NCI-H510A treated with DMSO at 0.1 percent for 48 hours (cell line): ENCODE measurements around the gene DCLRE1B.
A peak's percentile ranks its signal among the peaks of the same experiment; 100 is the strongest.

Source experiments
- DNase-seq: peaks from one replicate; lab custom pipeline; 2025; lab: John Stamatoyannopoulos, UW

DCLRE1B gene

DNA sequence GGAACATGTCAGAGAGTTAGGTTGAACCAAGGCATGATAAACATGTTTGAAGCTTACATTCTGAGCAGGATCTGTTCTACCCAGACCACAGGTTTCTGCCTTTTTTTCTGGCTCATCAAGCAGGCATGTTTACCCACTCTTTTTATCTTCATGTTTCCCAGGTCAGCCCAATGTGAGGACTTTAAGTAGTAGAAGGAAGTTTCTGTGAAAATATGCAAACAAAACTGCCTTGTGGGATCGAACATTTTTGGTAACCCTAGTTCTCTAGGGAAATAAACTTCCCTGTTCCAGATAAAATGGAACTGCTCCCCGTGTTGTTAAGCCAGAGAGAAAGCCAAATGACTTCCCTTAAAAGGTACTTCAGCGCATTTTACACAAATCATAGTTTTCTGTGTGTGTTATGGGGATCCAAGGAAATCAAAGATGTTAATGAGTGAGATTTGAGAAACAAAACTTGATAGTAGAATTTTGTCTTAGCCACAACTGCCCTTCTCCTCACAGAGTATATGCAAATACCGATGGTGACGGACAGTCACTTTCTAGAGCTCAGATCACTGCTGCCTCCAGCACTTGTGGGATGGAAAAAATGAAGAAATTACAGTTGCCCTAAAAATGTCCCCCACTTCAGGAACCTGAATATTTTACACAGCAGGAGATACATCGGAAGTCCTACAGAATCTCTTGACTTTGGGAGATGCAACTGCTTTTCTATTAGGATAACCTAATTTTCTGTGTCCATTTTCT, 23.2 kb downstream of the DCLRE1B start:
- no peak for DNase-seq

DNA sequence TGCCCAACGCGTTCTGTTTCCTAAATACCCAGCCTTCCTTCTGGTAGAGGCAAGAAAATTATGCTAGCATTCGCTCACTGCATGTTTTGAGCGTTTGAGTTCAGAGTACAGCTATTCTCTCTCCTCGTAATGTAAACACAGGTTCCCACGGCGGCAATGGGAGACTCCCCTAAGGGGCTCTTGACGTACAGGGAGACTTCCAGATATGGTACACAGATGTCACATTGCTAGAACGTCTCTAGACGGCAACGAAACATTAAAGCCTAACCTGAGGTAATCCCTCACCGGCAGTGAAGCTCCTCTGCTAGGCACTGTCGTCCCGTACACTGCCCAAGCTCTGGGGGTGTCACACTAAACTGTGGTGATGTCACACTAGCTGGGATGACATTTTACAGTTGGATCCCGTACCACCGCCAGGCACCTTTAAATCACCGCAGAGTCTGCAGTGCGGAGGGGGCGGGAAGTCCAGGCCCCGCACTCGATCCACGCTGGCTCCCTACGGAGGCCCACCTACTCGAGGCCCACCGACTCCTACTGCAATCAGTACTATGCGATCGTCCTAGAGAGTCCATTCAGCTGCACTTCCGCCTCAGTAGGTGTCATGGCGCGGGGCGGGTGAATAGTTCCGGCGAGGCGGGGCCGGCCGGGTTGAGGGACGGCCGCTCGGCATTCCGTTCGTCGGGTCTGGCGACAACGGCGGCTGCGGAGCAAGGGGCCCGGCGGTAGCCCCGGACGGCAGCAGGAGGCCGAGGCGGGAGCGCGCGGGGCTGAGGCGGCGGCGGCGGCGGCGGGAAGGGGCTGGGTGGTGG, 24.0 kb downstream of the DCLRE1B start, which contains the start of gene HIPK1:
HIPK1 (plus strand) TSS at position 384 of the 809 bp plus-strand sequence.
- DNase-seq = peak; percentile 86

DNA sequence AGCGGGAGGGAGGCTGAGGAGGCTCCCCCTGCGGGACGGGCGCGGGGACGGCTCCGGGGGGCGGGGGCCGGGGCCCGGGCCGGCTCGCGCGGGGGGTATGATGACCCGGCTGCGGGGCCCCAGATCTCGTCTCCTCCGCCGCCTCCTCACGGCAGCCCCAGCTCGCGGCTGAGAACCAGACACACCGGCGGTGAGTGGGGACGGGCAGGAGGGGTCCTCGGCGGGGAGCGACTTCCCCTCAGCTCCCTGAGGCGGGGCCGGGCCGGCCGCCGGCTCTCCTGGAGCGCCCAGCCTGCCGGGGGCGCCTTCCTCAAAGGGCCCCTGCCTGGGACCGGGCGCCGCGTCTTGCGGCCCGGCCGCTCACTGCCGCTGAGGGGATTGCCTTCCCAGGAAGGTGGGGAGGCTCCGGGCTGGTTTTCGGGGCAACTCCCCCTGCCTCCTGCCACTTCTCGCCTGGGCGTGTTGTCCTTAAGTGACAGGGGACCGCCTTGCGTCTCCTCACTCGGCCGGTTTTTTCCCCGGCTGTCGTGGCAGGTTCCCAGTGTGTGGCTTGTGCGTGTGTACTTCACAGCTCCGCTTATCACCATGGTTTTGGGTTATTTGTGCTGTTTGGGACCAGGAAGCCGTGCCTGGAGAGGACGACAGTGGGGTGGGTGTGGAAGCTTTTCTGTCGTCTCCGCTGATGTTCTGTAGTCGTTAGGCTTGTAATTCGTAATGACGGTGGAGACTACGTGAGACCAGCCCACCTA, 24.8 kb downstream of the DCLRE1B start:
- DNase-seq = peak; percentile 5

DNA sequence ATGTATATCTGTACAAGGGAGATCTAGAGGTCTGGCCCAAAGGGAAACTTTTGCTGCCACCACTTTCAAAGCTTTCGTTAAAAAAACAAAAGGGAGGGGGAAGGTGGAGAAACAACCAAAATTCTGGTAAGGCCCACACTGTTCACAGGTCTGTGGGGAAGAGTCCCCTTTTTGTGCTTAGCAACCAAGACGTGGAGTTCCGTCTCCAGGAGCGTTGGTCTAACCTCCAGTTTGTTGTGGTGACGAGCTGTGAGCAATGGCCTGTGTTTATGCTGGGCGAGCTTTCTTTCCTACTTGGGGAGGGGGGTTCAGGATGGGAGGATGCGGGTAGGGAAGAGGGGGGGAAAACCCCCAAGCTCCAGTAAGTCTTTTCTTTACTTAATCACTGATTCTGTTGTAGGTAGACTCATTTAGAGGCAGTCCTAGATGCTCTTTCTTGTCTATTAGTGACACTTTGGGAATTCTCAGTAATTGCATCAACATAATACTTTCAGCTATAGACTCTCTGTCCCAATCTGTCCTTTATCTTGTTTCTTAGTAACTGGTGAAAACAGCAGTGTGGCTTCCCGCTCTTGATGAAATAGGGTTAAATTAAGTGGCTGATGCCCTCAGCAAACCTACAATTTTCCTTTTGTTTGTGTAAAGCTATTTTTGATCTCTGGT, 25.5 kb downstream of the DCLRE1B start:
- DNase-seq = no peak

DNA sequence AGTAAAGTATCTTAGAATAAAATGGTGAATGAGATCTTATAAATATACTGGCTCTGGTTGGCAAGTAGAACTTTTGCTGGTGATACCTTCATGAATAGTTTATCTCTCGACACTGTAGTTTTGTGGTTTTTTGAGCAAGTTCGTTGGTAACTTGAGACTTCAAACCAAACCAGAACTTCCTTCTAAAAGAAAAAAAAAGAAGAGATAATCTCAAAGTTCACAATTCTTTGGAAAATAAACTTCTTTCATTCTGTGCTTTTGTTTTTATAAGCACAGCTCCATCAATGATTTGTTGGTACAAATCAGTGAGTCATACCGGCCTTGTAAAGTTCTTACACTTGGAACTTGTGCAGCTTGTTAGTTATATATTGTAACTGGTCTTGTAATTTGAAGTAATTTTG, 26.3 kb downstream of the DCLRE1B start:
- no peak for DNase-seq

DNA sequence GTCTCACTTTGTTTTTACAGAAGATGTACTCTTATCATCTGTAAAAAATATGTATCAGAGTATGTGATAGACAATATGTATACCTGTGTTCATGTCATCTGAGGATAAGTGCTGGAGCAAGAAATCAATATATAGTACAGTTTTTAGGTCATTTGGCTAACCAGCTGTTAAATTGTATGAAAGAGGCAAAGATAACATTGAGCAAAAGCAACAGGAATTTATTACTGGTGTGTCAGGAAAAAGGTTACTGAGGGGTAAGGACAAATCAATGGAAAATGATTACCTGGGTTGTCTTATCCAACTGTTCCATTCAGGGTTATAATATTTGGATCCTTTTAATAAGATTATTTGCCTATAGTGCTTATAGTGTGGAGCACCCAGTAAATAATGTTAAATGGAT, 28.9 kb downstream of the DCLRE1B start:
- no peak for DNase-seq

DNA sequence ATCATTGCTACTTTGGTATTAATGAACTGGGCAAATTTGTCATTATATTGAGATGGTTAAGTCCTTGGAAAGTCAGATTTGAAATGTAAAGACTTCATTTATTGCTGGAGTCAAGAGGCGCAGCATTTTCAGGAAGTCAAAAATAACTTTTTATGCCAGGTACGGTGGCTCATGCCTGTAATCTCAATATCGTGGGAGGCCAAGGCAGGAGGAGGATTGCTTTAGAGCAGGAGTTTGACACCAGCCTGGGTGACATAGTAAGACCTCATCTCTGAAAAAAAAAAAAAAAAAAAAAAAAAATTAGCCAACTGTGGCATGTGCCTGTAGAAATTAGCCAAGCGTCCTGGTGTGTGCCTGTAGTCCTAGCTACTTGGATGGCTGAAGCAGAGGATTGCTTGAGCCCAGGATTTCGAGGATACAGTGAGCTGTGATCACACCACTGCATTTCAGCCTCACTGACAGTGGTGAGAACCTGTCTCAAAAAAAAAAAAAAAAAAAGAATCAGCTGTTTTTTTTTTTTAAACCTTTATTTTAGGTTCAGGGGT, 29.5 kb downstream of the DCLRE1B start:
- no peak for DNase-seq

DNA sequence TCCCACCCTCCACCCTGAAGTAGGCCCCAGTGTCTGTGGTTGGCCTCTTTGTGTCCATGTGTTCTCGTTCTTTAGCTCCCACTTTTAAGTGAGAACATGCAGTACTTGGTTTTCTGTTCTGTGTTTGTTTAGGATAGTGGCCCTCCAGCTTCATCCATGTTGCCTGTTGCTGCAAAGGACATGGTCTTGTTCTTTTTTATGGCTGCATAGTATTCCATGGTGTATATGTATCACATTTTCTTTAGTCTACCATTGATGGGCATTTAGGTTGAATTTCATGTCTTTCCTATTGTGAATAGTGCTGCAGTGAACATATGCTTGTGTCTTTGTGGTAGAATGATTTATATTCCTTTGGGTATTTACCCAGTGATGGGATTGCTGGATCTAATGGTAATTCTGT, 30.1 kb downstream of the DCLRE1B start:
- no peak for DNase-seq

DNA sequence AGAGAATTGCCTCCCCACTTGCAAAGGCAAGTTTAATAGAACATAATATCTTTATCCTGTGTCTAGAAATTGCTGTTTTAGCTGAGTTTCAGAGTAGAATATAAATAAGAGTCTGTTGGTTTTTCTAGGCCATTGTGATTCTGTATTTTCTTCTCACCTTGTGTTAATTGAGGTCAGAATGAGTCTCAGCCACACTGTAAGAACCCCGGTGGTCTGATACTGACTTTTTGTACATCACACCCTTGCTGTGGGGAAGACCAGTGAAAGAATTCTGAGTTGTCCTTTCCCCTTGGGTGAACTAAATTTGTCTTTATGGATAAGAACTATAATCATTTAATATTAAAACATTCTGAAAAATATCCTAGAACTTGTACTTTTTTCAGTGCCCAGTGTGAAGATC, 30.8 kb downstream of the DCLRE1B start:
- no peak for DNase-seq

DNA sequence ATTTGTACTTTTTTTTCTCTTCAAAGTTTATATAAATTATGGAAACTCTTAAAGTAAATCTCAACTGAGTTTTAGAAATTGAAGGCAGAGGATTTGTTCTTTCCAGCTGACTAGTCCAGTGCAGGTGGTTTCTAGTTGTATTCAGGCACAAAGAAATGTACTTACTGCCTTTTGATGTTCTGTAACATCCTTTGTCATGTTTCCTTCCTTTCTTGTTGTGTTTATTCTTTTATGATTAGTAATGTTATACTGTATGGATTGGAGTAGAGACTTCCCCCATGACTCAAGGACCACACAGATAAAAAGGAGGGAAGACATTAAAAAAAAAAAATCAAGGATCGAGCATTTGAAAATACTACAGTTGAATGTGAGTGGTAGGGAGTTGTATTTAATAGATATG, 32.0 kb downstream of the DCLRE1B start:
- DNase-seq = no peak

DNA sequence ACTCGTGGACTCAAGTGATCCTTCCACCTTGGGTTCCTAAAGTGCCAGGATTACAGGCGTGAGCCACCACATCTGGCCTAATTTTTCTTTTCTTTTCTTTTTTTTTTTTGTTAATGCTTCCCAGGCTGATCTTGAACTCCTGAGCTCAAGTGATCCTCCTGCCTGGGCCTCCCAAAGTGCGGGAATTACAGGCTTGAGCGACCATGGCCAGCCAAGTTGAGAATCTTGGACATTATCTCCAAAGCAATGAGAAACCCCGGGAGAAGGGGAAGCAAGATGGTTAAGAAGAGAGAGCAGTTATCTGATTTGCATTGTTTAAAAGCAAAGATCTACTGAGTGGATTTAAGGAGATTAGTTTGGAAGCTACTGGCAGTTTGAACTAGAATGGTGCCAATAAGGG, 33.1 kb downstream of the DCLRE1B start:
- DNase-seq = no peak

DNA sequence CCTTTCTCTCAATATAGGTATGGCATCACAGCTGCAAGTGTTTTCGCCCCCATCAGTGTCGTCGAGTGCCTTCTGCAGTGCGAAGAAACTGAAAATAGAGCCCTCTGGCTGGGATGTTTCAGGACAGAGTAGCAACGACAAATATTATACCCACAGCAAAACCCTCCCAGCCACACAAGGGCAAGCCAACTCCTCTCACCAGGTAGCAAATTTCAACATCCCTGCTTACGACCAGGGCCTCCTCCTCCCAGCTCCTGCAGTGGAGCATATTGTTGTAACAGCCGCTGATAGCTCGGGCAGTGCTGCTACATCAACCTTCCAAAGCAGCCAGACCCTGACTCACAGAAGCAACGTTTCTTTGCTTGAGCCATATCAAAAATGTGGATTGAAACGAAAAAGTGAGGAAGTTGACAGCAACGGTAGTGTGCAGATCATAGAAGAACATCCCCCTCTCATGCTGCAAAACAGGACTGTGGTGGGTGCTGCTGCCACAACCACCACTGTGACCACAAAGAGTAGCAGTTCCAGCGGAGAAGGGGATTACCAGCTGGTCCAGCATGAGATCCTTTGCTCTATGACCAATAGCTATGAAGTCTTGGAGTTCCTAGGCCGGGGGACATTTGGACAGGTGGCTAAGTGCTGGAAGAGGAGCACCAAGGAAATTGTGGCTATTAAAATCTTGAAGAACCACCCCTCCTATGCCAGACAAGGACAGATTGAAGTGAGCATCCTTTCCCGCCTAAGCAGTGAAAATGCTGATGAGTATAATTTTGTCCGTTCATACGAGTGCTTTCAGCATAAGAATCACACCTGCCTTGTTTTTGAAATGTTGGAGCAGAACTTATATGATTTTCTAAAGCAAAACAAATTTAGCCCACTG, 35.5 kb downstream of the DCLRE1B start:
- no peak for DNase-seq

DNA sequence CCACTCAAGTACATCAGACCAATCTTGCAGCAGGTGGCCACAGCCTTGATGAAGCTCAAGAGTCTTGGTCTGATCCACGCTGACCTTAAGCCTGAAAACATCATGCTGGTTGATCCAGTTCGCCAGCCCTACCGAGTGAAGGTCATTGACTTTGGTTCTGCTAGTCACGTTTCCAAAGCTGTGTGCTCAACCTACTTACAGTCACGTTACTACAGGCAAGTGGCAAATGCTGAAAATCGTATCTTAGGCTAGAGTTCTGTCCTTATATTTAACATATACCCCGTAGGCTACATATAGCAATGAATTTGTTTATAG, 36.1 kb downstream of the DCLRE1B start:
- no peak for DNase-seq

DNA sequence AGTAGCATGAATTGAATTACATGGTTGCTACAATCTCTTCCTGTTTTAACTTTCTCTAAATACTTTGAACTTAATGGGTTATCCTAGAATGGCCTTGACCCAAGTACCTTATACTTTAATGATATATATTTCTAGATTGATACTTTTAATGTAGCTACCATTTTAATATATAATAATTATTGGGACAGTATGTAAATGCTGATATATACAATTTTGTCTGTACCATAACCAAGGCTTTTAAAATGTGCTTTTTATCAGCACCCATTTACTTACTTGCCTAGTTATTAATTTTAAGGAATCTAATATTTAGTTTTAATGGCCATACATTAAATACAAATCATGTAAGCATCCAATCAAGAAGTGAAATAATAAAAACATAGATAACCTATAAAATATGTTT, 37.4 kb downstream of the DCLRE1B start:
- DNase-seq = no peak

DNA sequence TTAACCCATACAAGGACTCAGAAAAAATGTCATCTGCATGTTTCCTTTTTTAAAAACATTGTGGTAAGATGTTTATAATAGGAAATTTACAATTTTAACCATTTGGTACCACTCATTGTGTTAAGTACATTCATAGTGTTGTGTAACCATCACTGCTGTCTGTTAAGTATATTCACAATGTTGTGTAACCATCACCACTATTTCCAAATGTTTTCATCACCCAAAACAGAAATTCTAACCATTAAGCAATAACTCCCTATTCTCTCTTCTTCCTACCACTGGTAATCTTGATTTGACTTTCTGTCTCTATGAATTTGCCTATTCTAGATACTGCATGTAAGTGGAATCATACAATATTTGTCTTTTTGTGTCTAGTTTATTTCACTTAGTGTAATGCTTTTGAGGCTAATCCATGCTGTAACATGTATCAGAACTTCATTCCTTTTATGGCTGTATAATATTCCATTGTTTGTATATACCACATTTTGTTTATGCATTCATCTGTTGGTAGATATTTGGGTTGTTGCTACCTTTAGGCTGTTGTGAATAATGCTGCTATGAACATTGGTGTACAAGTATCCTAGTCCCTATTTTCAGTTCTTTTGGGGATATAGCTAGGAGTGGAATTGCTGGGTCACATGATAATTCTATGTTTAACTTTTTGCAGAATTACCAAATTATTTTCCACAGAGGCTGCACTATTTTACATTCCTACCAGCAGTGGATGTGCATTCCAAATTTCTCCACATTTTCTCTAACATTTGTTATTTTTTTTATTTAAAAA, 38.1 kb downstream of the DCLRE1B start:
- no peak for DNase-seq

DNA sequence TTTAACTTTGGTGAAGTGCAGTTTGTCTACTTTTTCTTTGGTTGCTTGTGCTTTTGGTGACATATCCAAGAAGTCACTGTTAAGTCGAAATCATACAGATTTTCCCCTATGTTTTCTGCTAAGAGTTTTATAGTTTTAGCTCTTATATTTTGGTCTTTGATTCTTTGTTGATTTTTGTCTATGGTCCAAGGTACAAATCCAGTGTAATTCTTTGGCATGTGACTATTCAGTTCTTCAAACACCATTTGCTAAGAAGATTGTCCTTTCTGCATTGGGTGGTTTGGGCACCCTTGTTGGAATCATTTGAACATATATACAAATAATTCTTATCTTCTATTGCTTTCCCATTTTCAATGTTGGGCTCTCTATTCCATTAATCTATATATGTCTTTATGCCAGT, 40.2 kb downstream of the DCLRE1B start:
- DNase-seq = no peak

DNA sequence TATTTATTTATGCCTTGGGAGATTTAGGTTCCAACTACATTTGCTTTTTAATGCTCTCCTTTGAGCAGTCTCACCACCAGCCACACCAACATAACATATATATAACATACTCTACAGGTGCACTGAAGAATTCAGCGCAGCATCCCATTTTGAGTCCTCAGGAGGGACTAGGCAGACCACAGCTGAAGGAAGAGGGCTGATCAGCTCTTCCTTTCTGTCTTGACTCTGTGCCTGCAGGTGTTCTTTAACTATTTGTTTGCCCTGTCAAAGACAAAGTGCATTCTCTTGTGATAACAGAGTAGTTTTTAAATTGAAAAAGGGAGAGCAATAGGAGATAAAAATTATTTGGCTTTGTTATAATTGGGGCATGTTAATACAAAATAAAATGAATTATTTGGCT, 41.0 kb downstream of the DCLRE1B start:
- DNase-seq = no peak

DNA sequence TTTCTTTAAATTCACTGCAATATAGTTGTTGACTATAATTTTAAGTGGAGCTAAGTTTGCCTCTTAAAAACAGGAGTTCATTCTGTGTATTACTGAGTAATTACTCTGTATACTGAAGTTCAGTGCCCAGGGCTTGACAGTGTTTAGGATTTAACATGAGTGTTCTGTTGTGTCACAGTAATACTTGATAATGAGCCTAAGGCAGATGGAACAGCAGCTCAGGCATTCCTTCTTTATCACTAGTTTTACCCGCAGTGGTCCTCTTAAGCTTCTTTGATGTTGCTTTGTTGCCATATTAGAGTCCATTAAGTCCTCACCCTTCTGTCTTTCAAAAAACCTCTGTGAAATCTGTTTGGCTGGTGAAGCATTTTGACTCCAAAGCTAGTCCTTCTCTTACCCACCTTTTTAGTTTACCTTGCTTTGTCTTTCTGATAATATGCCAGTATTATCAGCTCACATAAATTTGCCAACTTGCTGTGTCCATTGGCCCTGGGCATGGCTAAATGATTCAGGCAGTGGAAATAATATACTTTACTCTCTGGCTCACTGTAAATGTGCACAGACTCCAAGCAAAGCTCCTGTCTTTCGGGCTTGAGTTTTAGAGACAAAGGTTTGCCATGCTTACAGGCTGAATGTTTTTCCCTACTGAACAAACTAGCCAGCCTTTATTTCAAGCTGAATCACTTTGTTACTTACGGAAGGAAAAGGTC, 41.7 kb downstream of the DCLRE1B start:
- DNase-seq = peak; percentile 17

DNA sequence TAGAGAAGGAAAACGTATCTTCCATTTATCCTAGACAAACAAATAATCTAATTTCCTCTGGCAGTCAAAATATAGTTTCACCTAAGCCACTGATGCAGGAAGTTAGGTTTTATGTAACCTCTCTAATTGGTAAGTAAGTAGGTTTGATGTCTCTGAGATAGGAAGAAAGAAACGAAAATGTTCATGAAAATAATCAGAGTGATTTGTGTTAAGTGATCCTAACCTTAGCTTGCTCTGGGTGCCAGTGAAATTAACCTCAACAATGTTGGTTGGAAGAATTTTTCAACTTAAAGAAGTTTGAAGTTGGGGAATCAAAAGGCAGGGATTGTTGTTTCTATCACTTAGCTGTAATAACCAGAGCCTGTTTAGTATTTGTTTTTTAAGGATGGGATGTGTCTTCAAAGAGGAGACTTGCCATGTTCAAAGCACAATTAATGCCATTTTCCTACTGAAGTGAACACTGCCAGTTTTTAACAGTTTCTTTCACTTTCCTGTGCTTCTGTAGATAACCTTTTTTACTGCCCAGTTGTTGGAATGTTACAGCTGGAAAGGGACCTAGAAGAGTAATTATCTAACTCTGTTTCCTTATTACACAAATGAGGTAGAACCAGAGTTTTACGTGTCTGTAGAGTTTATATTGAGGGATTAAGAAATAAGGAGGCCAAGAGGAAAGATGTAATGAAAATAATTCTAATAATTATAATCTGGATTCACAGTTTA, 42.4 kb downstream of the DCLRE1B start:
- no peak for DNase-seq
